Measurements from ENCODE around the gene SHC3.

- TF ChIP-seq ELF4 (IDR thresholded peaks at IDR 0.05) (no peak), NFRKB (IDR thresholded peaks at IDR 0.05) (no peak), FOXM1 (IDR thresholded peaks at IDR 0.05; ENCODE audit: borderline replicate concordance) (no peak), FOXK2 (IDR thresholded peaks at IDR 0.05) (no peak), TARDBP (IDR thresholded peaks at IDR 0.05) (no peak), PKNOX1 (IDR thresholded peaks at IDR 0.05) (no peak)
Measured at GRCh38 chr9:89223396-89223977, 44.9 kb upstream of the SHC3 start.
